ENCODE data around the gene STXBP6.
"Not testable (repeated sequence)": the region's sequence is repeated elsewhere in the genome, so short reads cannot be mapped to it uniquely, and the experiment has no call there.

The STXBP6 gene

DNA sequence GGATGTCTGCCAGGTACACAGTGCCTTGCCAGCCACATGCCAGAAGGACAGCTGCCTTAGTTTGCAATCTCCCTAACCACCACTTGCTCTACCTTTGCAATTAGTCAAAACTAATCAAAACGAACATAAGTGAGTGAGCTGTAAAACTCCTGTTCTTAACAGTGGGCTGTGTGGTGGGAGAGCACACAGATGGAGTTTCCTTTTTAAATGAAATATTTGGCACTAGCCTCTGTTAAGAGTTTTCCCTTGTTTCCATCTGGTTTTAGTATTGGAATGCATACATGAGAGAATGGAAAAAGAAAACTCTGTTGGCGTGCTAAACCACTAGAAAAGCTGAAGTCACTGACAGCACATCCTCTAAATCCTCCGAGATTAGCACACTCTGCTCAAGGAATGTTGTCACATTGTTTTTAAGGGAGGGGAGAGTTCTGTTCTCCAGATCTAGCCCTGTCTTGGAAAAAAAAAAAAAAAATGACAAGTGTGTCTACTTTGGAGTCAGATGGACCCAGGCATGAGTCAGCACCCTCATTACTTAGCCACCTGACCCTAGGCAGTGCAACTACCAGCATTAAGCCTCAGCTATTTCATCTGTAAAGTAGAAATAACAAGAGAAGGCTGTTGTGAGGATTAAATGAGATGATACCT, 83.9 kb downstream of the STXBP6 start:
- DNase-seq (ENCODE audit: insufficient read length, low spot score) = no peak
- no peak for TF ChIP-seq CTCF (IDR thresholded peaks at IDR 0.05; ENCODE audit: insufficient read depth, missing control alignments)
- no peak for FAIRE-seq

DNA sequence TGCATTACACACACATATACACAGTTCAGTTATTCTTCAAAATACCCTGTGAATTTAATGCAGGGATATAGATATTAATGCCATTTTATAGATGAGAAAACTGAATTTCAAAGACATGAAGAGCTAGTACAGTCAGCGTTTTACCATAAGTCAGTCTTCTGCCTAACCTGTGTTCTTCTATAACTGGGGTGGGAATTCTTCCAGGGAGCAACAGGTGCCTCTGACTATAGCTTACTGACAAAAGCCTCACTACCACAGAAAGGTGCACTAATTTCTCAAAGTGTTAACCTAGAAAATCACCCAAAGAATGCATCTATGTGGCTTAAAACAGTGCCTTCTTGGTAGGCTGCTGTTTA, 84.4 kb downstream of the STXBP6 start:
- TF ChIP-seq CTCF (IDR thresholded peaks at IDR 0.05; ENCODE audit: insufficient read depth, missing control alignments) = no peak
- no peak for DNase-seq (ENCODE audit: insufficient read length, low spot score)
- FAIRE-seq = no peak

- TF ChIP-seq CTCF (IDR thresholded peaks at IDR 0.05; ENCODE audit: insufficient read depth, missing control alignments) = no peak
- no peak for FAIRE-seq
Observed at GRCh38 chr14:24964591-24964990, 85.4 kb downstream of the STXBP6 start.

DNA sequence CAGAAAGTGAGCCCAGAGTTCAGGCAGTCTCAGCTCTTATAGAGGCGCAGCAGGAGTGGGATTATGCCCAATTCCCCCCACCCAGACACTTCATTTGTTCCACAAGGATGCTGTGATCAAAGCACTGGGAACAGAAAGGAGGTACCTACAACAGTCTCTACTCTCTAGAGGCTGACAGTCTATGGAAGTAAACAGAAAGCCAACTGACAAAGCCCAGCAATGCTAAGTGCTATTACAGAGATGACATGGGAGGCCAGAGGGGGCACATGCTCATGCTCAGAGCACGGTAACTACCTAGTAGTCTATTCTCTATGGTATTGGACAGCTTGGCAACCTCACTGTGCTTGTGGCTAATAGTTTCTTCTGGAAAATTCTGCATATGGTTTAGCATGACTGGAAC, 85.9 kb downstream of the STXBP6 start:
- DNase-seq (ENCODE audit: insufficient read length, low spot score) (no peak), FAIRE-seq (no peak)
- TF ChIP-seq CTCF (IDR thresholded peaks at IDR 0.05; ENCODE audit: insufficient read depth, missing control alignments) = no peak

More at GRCh38 chr14:24964591-24964990, 85.4 kb downstream of the STXBP6 start:
- DNase-seq (ENCODE audit: insufficient read length, low spot score) = no peak

DNA sequence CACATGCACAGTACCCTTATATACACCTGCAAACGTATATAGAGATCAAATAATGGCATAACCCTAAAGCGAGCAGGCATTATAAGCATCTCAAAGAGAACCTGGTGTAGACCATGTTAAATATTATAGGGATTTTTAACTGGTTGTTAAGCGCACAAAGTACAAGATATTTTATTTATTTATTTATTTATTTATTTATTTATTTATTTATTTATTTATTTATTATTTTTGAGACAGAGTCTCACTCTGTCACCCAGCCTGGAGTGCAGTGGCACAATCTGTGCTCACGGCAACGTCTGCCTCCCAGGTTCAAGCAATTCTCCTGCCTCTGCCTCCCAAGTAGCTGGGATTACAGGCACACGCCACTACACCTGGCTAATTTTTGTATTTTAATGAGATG, 87.8 kb downstream of the STXBP6 start:
- not testable (repeated sequence) for FAIRE-seq; DNase-seq (ENCODE audit: insufficient read length, low spot score)

GRCh38 chr14:24960816-24961215, 89.1 kb downstream of the STXBP6 start:
- FAIRE-seq (no peak), DNase-seq (ENCODE audit: insufficient read length, low spot score) (no peak)
- no peak for TF ChIP-seq CTCF (IDR thresholded peaks at IDR 0.05; ENCODE audit: insufficient read depth, missing control alignments)

DNA sequence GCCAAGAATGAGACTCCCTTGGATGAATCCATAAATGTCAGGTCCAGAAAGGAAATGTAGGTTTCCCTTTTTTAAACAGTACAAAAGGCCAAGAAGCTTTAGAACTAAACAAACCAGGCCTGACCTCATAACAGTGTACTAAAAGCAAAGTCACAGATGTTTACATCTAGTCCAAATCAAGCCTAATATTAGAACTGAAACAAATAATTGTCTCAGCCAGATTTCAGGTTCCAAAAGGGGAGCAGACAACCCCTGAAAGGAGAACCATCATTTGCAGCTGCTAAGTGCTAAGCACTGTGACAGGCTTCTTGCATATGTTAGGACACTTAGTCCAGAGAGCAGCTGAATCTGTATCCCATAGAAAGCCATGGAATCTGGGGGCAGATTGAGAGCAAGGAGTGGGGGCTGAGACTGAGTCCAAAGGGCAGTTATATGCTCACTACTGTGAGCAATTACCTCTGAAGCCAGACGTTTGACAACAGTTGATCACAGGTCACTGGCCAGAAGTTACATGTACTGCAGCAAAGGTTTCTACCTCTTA, 90.1 kb downstream of the STXBP6 start:
- DNase-seq (ENCODE audit: insufficient read length, low spot score) (no peak), FAIRE-seq (no peak)
- TF ChIP-seq CTCF (IDR thresholded peaks at IDR 0.05; ENCODE audit: insufficient read depth, missing control alignments) = no peak

Data from D721Med (cell line).